H1 (cell line): Measurements from ENCODE around the gene ADAMTSL2. TPM values are rescaled to one million over a fixed set of nuclear protein-coding genes. Genes with fewer than 3 reads are reported as not detected.

Source experiments
- BRCA1 ChIP-seq: IDR thresholded peaks from 2 replicates; pipeline ENCODE4 v1.6.1; 2012; ENCODE audit warnings: low read depth, low read length, improper control_type of control experiment
- CEBPB ChIP-seq: IDR thresholded peaks from 2 replicates; pipeline ENCODE4 v1.6.1; 2012; ENCODE audit warnings: low read depth, low read length
- GABPA ChIP-seq: IDR thresholded peaks from 2 replicates; pipeline ENCODE4 v1.6.1; 2011; ENCODE audit warnings: mild to moderate bottlenecking, low read length, moderate library complexity, borderline replicate concordance; ENCODE audit not compliant: insufficient read depth
- KDM1A ChIP-seq: fragments of 200-600, 300-600 bp; sonication (generic); IDR thresholded peaks from 2 replicates; pipeline ENCODE4 v1.7.1; 2016; ENCODE audit warnings: mild to moderate bottlenecking, low read length, borderline replicate concordance
- RBBP5 ChIP-seq: IDR thresholded peaks from 2 replicates; pipeline ENCODE4 v1.7.1; 2012; ENCODE audit warnings: low read depth, mild to moderate bottlenecking, inconsistent platforms, low read length, moderate library complexity, borderline replicate concordance
- RXRA ChIP-seq: IDR thresholded peaks from 2 replicates; pipeline ENCODE4 v1.6.1; 2011; ENCODE audit warnings: low read depth, mild to moderate bottlenecking, low read length, moderate library complexity; ENCODE audit not compliant: insufficient read depth
- SRF ChIP-seq: IDR thresholded peaks from 2 replicates; pipeline ENCODE4 v1.6.1; 2011; ENCODE audit warnings: mild to moderate bottlenecking, low read depth, low read length, moderate library complexity
- polyA plus RNA-seq, 7 experiments: library from polyadenylated mRNA; depleted of rRNA in 3 of 7; stranded (reverse) in 5 of 7; unstranded in 2 of 7; fragments of >200 nt in 5 of 7; fragments of 200-250 nt in 2 of 7; gene quantifications; 1 replicate in 5 of 7; 2 replicates in 1 of 7; 4 replicates in 1 of 7; pipeline versions ENCODE4 v1.2.1 to v1.2.3, GENCODE V29; 2011 to 2013; ENCODE audit warnings: missing spikeins in 2 of 7, mixed read lengths in 2 of 7
- total RNA-seq: library from RNA; stranded (reverse); fragmentation: NEBNext Ultra II Directional; extraction: Animal tissue kit (Norgen Biotek cat#: 25700); gene quantifications from 2 replicates; pipeline ENCODE4 v1.2.1, GENCODE V29; 2021

The ADAMTSL2 gene
- total and polyA plus RNA-seq, 2 of the 8 experiments (the other 6 are each of a cell fraction or from before 2014, with no cell fraction given): 0.74 to 0.76 TPM

DNA sequence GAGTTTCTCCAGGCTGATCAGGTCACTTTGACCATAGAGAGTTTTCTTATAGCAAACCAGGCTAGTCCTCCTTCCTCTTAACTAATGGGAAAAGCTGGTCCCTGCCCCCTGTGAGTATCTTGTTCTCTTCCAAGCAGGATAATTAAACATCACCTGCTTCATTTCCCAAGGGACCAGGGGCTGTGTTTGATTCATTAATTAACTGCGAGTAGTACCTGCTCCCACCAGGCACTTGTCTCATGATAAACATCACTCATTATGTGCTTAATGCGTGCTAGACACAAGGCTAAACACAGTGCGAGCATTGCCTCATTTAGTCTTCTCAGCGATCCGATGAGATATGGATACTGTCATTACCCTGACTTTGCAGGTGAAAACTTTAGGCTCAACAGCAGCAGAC lies 76.3 kb downstream of the ADAMTSL2 start (continued):
- no peak for TF ChIP-seq BRCA1
- no peak for TF ChIP-seq GABPA
- TF ChIP-seq RBBP5: no peak
- TF ChIP-seq RXRA: no peak
- TF ChIP-seq KDM1A: no peak
- TF ChIP-seq SRF: no peak
- TF ChIP-seq CEBPB: no peak
